RCC 7860 (cell line): Measurements from ENCODE around the gene PAX2.

Experiments used
- DNase-seq: peaks from one replicate; pipeline ENCODE4 v3.0.0-alpha.2; 2015; ENCODE audit warnings: low spot score
- FAIRE-seq: peaks from 2 replicates; lab custom pipeline; 2012; peaks lifted over from hg19 to GRCh38; lab: Jason Lieb, UNC

PAX2 gene

DNA sequence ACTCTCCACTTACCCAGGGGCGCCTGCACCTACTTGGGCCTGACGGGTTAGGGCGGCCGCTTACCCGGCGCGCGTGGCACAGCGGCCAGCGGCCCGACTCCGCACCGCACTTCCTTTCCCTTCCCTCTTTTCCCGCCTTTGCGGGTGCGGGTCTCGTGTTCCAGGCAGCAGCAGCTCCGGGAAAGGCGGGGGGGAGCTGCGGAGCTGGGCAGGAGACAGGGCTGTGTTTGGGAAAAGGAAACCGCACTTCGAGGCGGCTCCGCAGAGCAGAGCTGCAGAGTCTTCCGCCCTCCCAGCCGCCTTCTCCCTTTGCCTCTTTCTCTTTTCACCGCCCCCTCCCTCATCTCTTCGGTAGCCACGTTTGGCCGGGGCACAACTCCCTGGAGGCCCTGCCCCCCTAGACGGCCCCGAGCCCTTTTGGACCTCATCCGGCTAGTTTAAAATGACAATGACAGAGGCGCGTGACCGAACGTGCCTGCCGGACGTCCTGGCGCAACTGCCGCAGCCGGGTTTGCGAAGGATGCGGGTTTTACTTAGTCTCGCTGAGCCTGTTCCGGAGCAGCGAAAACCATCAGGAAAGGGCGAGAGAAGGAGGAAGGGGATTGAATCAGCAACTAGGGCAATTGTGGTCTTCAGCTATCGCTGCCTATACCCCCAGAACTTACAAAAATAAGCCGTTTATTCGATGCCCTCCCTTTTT is 7.9 kb upstream of the PAX2 start:
- DNase-seq = no peak

GRCh38 chr10:100738055-100738827 is 7.1 kb upstream of the PAX2 start:
- FAIRE-seq (no peak), DNase-seq (no peak)

More for the DNA sequence above, 7.9 kb upstream of the PAX2 start:
- FAIRE-seq = no peak

- FAIRE-seq (peak; percentile 49), DNase-seq (peak; percentile 72)
Measured at GRCh38 chr10:100739517-100740368, 5.6 kb upstream of the PAX2 start.

GRCh38 chr10:100740476-100741377 is 4.7 kb upstream of the PAX2 start:
- FAIRE-seq = no peak
- DNase-seq = no peak

GRCh38 chr10:100741378-100742075 is 3.9 kb upstream of the PAX2 start:
- FAIRE-seq = no peak
- DNase-seq = no peak

GRCh38 chr10:100742076-100742771 is 3.2 kb upstream of the PAX2 start:
- DNase-seq (no peak), FAIRE-seq (no peak)

GRCh38 chr10:100742936-100743335 is 2.4 kb upstream of the PAX2 start:
- DNase-seq = no peak
- no peak for FAIRE-seq

DNA sequence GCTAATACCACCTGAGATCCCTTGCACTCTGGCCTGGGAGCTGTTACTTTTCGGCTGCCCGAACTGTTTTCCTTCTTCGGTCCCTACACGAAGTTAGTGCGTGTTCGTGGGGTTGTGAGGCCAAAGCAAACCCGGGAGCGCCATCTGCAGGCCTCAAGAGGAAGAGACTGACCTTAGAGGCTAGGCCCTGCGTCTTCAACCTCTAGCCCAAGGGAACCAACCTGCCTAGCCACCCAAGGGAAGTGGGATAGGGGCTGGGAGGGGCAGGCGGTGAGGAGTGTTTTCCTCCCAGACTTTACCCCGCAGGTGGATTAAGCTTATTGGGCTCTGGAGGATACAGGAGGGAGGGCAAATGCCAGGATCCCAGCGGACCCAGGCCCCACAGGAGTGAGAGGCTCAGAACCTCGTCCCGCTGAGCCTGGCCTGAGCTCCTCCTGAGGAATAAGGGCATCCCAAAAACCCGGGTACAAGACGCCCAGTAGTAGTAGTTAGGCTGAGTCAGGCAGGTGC is 1.7 kb upstream of the PAX2 start:
- FAIRE-seq (peak; percentile 58), DNase-seq (peak; percentile 78)

- DNase-seq (no peak), FAIRE-seq (no peak)
Measured at GRCh38 chr10:100744136-100744986, 1.0 kb upstream of the PAX2 start.

- DNase-seq (no peak), FAIRE-seq (no peak)
Measured at GRCh38 chr10:100745882-100746783, 751 bp downstream of the PAX2 start.

DNA sequence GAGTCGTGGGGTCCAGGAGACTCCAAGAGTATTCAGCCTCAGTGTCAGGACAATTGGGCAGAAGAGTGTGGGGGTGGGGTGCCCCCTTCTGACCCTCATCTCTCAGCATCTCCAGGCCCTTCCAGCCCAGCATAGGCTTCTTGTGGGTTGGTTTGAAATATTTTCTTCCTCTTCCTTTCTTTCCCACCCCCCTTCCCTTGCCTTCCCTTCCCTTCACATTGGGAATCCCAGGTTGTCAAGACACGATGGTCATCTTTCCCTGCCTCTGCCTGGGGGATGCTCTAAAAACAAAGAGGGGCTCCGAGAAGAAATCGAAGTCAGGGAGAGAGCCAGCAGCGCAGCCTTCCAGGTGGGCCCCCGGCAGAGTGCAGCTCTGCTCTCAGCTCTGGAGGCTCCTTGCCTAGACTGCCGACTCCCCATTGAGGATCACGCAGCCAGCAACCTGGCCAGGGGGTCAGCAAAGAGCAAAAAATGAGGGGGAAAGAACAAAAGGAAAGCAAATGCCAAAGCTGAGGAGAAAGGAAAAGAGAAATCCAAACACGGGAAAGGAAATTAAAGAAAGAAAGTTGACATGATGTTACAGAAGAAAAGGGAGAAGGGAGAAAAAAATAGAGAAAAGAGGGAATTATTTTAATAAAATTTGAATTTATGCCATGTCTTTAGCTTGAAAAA is 1.5 kb downstream of the PAX2 start:
- no peak for FAIRE-seq
- DNase-seq = no peak

DNA sequence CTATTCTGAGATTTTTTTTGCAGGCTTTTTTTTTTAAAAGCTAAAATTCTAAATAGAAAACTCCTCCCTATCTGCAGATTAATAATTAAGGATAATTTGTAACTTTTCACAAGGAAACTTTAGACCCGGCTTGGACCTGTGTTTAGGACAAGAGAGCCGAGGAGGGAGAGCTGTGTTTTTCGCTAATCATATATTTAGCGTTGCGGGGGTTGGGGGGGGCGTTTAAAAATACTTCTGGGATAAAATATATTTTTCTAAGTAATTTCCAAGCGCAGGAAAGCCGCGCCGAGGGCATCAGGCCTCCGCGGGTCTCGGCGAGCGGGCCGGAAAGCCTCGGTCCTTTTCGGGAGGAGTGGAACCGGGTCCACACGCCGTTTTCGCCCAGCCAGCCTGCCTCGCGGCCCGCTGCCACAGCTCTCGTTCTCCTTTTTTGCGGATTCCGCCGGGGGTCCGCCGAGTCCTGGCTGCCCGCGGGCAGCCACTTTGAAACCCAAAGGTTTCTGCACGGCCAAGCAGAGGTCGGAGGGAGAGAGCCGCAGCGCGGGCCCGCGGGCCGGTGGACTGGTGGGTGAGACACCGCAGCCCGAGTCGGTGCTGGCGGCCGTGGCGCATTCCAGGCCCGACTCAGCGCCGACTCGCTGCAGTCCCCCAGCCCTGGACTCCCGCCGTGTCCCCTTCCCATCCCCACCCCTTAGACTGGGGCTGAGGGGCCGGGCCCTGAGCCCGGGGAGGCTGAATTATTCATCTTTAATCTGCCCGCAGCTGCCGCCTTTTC is 2.3 kb downstream of the PAX2 start:
- DNase-seq = no peak
- no peak for FAIRE-seq

DNA sequence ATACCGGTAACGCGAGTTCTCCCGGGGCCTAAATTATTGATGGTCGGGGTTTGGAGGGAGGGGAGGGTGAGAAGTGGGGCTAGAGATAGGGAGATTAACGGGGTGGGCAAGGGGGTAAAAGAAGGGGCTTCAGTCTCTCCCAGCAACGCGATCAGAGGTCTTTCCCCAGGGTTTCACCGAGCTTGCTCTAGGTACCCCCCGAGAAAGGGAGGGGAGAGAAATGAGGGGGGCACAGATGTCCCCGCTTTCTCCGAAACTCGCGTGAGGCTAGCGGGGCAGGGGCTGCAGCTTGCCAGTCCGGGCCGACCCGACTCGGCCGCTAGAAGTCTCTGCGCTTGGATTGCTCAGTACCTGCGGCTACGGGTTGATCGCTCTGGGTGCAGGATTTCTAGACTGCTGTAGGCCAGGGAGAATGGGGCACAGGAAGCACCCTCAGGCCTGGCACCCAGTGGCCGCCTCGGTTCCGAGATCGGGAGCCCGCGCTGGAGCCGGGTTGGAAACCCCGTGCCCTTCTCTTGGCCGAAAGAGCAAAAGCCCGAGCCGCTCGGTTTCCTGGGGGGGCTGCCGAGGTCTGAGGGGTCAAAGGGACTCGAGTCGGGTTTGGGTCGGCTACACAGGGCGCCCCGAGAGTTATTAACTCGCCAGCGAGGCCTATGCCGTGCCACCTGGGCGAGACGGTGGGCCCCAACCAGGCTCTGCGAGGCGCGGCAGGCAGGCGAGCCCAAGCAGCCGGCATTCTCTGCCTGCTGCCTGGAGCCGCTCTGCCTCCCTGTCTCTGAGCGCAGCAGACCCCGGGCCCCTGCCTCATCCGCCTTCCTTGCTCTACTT is 3.1 kb downstream of the PAX2 start:
- no peak for FAIRE-seq
- no peak for DNase-seq

DNA sequence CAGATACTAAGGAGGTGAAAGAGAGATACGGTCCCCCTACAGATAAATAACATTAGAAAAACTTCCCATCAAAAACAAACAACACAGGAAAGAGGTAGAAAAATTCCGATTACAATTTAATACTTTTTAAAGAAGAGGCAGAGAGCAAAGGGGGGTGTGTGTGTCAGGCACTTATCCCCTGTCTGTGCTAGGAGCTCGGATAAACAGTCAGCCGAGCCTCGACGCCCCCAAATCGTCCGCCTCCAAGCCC is 3.6 kb downstream of the PAX2 start:
- DNase-seq = no peak
- FAIRE-seq = no peak
